NCI-H526 treated with DMSO at 0.1 percent for 48 hours (cell line): ENCODE data around the gene IQSEC1.

Source experiments
- DNase-seq: peaks from one replicate; lab custom pipeline; 2025; lab: John Stamatoyannopoulos, UW

The IQSEC1 gene

DNA sequence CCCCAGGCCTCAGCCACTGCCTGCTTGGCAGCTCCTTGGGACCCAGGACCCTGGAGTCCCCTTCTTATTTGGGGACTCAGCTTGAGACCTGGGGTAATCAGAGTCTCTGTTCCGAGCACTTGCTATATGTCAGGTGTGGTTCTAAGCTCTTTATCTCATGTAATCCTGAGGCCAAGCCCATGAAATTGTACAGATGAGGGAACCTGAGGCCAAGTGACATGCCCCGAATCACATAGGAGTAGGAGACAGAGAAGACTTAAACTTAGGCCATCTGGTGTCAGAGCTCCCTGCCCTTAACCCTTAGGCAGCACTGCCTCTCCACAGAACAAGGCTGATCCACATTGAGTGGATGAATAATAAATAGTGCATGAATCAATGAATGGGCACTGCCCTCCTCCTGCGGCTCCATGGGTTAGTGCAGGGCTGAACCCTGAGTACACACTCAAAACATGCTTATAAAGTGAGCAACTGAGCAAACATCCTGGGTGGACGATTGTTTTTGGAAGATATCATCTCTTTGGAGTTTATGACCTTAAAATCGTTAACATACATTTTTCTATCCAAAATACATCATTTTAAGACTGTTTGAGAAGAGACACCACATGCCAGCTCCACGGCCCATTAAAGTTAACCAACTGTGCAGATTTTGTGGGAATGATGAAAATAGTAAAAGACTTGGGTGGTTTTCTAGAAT lies 33.2 kb upstream of the IQSEC1 start:
- DNase-seq: no peak

DNA sequence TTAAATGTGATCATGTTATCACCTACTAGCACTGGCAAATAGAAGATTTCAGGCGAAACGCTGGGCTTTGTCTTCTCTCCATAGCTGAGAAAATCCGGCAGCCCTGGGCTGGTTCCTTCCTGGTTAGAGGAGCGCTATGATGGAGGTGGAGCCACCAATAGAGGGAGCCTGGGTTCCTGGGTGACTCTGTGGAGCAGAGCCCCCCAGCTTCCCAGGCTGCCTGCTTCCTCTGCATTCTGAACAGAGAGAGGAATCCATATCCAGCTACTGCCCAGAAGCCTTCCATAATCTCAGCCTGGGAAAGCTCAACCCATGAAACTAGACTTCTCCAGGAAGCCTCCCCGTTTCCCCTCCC lies 32.6 kb upstream of the IQSEC1 start:
- DNase-seq: no peak

- no peak for DNase-seq
Observed at GRCh38 chr3:13105181-13105895, 32.1 kb upstream of the IQSEC1 start.

DNA sequence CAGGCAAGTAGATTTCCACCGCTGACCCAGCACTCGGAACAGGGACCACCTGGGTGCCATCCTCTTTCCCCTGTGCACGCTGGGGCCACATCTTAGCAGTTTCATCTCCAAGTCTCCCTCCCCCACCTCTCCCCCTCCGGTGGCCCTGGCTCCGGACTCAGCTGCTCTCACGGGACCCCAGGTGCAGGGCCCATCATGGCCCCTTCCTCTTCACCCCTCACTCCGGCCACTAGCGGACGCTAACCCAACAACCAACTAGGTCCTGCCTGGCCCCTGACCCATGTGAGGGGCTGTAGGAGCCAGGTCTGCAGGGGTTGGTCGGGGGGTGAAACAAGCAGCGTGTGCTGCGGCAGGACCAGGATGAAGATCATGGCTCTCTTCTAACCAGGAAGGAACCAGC lies 31.3 kb upstream of the IQSEC1 start:
- DNase-seq: no peak

- DNase-seq: no peak
Observed at GRCh38 chr3:13103416-13104058, 30.3 kb upstream of the IQSEC1 start.

- DNase-seq: no peak
Observed at GRCh38 chr3:13102386-13103345, 29.4 kb upstream of the IQSEC1 start.

DNA sequence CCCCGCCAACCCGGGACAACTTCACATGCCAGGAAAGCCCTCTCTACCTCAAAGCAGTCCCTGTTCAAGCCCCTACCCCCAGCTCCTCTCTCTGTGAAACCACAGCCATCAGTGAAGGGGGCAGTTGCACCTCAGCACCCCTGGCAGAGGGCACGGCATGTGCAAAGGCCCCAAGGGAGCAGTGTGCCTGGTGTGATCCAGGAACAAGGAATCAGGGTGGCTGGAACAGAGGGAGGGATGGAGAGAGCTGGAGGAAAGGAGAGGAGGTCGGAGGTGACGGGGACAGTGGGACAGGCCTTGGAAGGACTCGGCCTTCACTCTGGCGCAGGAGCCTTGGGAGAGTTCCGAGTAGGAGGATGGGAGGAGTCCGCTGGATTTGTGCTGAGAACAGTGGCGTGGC lies 26.5 kb upstream of the IQSEC1 start:
- no peak for DNase-seq

GRCh38 chr3:13098192-13098988 lies 25.2 kb upstream of the IQSEC1 start:
- no peak for DNase-seq

DNA sequence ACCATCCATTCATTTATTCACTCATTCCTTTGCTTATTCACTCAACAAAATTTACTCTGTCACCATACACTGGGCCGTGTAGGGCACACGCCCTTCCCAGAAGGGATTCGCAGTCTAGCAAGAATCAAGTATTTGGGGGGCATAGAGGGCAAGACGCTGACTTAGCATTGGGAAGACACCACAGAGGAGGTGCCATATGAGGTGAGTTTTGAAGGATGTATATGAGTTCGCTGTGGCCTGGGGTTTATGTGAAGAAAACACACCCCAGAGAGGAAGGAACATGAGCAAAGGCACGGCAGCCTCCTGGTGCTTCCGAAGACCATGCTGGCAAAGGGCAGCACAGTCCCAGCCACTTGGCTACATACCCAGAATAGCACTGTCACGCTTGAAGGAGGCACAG lies 23.1 kb upstream of the IQSEC1 start:
- DNase-seq: no peak

DNA sequence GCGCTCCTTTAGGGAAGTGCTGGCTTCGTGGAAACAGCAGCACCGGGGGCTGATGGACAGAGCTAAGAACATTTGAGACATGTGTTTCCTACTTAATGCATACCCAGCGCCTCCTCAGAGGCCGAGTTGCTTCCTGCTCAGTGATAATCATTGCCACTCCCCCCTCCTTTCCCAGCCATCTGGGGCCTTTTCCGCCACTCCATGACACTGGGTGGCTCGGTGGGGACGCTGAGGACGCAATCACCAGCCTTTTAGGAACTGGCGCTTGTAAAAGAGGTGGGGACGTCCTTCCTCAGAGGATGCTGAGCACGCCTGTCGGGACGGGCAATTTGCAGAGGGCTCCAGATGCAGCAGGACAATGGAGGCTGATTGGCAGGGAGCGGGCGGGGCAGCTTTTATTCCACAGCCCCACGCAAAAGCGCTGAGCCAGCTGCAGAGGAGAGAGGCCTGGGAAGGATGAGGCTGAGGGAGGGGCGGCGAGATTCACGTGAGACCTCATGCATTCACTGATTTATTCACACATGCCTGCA lies 22.2 kb upstream of the IQSEC1 start:
- no peak for DNase-seq

DNA sequence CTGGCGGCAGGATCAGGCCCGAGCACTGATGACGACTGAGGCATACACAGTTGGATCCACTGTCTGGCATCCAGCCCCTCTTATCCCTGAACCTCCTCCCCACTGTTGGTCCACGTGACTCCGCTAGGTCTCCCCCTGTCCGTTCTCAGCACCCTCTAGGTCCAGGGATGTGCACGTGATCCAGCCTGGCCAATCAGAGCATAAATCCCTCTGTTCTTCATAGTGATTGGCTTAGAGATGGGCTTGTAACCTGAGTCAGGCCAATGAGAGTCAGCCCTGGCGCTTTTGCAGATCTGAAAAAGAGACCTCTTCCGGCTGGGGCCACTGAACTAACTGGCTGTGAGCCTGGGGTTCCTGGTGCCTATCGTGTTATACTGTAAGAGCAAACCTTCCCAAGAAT lies 20.5 kb upstream of the IQSEC1 start:
- no peak for DNase-seq

DNA sequence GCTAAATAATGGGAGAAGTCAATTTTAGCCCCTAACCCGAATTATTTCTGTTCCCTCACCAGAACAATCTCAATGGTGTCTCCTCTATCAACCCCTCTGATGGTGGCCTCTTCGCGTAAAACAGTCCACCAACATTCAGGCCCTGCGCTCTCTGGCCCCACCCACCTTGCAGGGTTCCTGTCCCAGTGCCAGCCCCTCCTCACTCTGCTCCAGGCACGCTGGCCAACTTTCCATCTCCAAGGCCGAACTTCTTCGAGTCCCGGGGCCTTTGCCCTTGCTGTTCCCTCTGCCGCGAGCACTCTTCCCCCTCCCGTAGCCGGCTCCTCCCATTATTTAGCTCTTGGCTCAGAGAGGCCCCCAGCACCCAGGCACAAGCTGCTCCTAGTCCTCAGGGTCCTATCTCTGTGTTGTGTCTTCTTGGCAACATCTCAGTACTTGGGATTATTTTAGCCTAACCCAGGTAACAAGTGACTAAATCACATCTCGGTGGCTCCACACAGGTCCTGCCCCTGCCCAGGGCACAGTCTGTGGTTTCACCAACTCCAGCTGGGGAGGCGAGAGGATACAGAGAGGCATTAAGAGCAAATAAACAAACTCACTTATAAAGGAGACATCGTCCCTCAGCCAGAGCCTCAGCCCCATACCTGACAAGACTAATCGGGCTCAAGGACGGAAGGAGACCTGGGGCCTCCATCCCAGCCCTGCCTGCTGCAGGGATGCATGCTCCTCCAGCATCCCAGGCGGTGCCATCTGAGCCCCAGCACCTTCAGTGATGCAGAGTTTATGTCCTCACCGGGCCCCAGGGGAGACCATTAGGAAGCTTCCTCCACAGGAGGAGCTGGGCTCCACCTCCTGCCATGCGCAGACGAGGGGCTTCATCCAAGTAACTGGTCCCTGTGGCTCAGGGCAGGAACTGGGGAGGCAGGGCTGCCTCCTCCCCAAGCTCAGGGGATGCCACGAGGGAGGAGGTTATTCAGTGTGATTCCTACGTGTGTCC lies 19.7 kb upstream of the IQSEC1 start:
- DNase-seq: no peak

DNA sequence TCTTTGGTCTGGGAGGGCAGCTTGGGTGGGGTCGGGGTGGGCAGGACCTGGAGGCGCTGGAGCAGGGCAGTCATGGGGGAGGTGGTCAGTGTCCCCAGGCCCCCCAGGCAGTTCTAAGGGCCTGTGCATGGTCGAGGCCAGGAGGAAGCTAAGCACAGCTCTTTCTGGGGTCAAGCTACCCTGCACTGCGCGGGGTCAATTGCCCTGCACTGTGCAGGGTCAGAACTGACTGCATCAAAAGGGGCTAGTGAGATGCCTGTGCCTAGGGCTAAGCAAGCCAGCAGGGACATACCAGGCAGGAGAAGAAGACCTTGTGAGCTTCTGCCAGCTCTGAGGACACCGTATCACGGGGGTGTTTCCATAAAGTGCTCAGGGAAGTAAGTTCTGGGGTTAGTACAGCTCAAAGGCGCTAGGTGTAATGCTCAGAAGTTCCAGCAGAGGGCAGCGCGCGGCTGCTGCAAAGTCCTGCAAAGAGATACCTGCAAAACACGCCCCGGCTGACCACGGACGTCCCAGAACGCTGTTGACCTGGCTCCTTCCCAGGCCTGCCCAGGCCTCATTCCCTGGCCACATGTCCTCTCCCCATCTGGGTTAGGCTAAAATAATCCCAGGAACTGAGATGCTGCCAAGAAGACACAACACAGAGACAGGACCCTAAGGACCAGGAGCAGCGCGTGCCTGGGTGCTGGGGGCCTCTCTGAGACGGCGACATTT lies 18.8 kb upstream of the IQSEC1 start:
- peak; percentile 50 for DNase-seq

DNA sequence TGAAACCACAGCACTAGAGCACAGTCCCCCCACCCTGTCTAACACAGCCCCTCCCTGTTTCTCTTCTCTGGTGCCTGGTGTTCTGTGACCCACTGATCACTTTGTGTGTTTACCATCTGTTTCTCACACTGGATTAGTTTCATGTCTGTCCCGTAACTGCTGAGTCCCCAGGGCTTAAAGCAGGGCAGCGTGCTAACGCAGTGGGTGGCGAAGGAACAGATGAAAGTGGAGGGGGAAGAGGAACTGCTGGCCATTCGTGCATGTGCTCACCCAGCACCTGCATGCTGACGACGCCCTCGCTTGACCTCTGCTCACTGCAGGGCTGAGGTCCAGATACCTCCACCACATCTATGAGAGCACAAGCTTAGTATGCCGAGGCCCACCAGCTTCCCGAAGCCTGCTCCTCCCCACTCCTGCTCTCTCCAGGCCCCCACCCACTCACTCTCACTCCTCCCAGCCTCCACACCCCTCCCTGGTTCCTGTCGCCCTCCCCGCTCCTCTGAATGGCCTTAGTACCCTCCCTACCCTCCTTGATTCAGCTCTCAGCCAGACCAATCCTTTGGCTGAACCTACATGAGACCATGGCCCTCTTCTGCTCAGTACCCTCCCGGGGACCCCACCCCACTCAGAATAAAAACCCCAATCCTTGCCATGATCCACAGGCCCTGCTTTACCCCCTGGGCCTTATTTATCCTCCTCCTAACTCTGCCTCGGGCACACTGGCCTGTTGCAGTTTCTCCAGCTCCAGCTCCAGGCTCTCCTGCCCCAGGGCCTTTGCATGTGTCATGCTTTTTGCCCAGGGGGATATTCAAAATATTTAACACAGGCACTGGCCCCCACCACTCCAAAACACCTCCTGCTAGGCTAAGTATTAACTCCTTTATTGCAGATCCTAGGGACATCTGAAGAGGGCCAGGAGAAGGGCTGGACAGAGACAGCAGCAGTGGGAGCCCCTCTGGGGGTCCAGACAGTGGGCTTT lies 15.1 kb upstream of the IQSEC1 start:
- no peak for DNase-seq

DNA sequence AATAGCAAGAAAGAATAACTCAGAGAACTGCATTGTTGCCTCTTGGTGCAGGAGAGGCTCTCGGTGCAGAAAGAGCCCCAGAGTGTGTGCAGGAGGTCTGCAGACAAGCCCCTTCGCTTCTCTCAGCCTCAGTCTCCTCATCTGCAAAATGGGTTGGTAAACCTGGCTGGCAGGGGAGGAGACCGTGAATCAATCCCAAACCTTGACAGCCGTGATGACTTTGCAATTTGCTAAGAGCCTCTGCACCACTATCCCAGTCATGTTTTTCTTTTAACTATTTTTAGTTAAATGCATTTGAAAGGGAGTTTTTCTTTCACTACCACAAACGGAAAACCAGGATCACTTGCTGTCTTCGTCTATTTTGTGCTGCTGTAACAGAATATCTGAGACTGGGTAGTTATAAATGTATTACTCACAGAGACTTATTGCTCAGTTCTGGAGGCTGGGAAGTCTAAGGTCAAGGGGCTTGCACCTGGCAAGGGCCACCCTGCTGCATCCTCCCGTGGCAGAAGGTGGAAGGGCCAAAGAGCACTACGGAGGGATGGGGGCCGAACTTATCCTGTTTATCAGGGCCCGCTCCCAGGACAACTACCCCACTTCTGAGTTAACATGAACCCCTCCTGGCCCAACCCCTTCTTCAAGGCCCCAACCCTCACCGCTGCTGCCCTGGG lies 14.2 kb upstream of the IQSEC1 start:
- no peak for DNase-seq

DNA sequence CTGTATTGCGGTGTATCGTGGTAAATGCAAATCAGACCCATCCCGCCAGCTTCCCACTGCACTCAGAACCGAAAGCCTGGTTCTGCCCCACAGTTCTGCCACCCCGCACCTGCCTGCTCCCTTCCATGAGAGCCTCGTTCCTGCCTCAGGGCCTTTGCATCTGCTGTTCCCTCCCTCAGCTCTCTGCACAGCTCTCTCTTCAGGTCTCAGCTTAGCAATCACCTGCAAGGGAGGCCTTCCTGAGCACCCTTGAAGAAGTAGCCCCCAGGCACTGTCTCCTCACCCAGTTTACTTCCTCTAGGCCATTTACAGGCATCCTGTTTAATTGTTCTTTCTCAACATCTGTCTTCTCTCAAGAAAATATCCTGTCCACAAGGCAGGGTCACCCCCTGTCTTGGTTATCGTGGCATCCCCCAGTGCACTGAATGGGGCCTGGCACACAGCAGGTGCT lies 13.3 kb upstream of the IQSEC1 start:
- no peak for DNase-seq

DNA sequence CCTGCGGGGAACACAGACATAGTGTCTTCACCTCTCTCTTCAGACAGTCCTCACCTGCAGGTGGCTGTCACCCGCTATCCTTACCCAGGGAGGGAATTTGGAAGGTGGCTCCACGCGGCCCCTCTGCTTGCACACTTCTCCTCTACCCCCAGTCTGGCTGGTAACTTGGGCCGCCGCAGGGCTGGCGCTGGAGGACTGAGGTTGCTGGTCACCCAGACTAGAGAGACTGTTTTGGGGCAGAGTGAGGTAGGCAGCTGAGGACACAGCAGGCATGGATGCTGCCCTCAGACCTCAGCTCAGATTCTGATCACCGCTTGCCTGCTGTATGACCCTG lies 12.6 kb upstream of the IQSEC1 start:
- DNase-seq: no peak
